ENCODE measurements around the gene SERHL2.
"Not testable (repeated sequence)": the region's sequence is repeated elsewhere in the genome, so short reads cannot be mapped to it uniquely, and the experiment has no call there.

The SERHL2 gene

GRCh38 chr22:42575996-42576574 is 22.3 kb downstream of the SERHL2 start:
- H3K27me3 ChIP-seq (ENCODE audit: control insufficient read depth, insufficient read depth, low read length); H3K9ac ChIP-seq (ENCODE audit: low read depth, low read length); H3K27ac ChIP-seq (ENCODE audit: low read depth, low read length); H3K4me3 ChIP-seq (ENCODE audit: low read depth, low read length); H3K9me3 ChIP-seq (ENCODE audit: control insufficient read depth, insufficient read depth, low read length); H3K4me1 ChIP-seq (ENCODE audit: control insufficient read depth, insufficient read depth, low read length): not testable (repeated sequence)
- peaks cover 56% of the 10 kb centered on the region for H3K36me3 ChIP-seq (ENCODE audit: control insufficient read depth, insufficient read depth, low read length)

GRCh38 chr22:42577141-42577540 is 23.4 kb downstream of the SERHL2 start:
- H3K9me3 ChIP-seq (ENCODE audit: control insufficient read depth, insufficient read depth, low read length); H3K27ac ChIP-seq (ENCODE audit: low read depth, low read length); H3K4me1 ChIP-seq (ENCODE audit: control insufficient read depth, insufficient read depth, low read length); H3K9ac ChIP-seq (ENCODE audit: low read depth, low read length); H3K4me3 ChIP-seq (ENCODE audit: low read depth, low read length); H3K27me3 ChIP-seq (ENCODE audit: control insufficient read depth, insufficient read depth, low read length): not testable (repeated sequence)
- peaks cover 52% of the 10 kb centered on the region for H3K36me3 ChIP-seq (ENCODE audit: control insufficient read depth, insufficient read depth, low read length)

DNA sequence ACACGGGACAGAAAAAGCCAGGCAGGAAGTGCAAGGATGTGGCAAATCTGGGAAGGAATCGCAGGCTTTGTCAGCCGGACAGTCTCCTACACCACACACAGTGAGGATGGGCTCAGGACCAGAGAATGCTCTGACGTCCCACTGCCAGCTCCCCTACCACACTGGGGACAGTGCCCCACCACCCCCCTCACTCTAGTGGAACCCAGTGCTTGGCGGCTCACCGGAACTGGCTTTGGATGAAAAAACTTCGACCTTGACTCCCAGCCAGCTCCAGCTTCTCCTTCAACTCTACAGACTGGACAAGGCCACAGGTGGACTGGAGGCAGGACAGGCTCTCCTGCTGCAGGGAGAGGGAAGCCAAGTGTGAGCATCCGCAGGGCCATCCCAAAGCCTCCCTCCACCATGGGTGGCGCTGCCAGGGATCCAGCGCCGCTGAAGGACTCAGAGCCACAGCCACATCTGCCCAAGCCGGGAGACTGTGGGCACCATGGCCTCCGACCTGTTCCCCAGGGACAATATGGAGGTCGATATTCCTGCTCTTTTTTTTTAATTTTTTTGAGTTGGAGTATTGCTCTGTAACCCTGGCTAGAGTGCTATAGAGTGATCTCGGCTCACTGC is 24.0 kb downstream of the SERHL2 start:
- no peak overlapping the region for H3K4me3 ChIP-seq (ENCODE audit: low read depth, low read length)
- no peak overlapping the region for H3K27ac ChIP-seq (ENCODE audit: low read depth, low read length)
- 0 out of 2 replicates have a peak, but pooled peaks cover 6% of the 10 kb centered on the region for H3K4me1 ChIP-seq (ENCODE audit: control insufficient read depth, insufficient read depth, low read length)
- H3K9ac ChIP-seq (ENCODE audit: low read depth, low read length), result no peak overlapping the region
- H3K27me3 ChIP-seq (ENCODE audit: control insufficient read depth, insufficient read depth, low read length), result no peaks in the 10 kb centered on the region
- peaks cover 47% of the 10 kb centered on the region for H3K36me3 ChIP-seq (ENCODE audit: control insufficient read depth, insufficient read depth, low read length)
- H3K9me3 ChIP-seq (ENCODE audit: control insufficient read depth, insufficient read depth, low read length), result no peaks in the 10 kb centered on the region

DNA sequence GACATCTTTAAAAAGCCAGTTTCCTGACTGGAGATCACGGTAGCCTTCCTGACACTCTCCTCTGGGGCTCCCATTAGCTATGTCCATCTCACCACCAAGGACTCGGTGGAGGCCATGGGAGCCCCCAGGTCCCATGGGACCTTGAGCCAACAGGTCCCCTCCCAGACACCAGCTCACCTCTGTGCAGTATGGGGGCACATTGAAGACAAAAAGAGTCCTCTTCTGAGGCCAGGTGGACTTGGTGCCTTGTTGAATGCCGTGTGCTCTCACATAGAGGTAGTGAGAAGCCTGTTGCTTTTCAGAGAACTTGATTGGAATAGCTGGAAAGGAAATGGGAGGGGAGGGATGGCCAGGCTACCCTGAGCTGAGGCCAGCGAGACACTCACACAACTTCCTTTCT is 26.3 kb downstream of the SERHL2 start:
- not testable (repeated sequence) for H3K27me3 ChIP-seq (ENCODE audit: control insufficient read depth, insufficient read depth, low read length); H3K9ac ChIP-seq (ENCODE audit: low read depth, low read length); H3K4me3 ChIP-seq (ENCODE audit: low read depth, low read length); H3K27ac ChIP-seq (ENCODE audit: low read depth, low read length); H3K9me3 ChIP-seq (ENCODE audit: control insufficient read depth, insufficient read depth, low read length); H3K4me1 ChIP-seq (ENCODE audit: control insufficient read depth, insufficient read depth, low read length)
- H3K36me3 ChIP-seq (ENCODE audit: control insufficient read depth, insufficient read depth, low read length), result peaks cover 51% of the 10 kb centered on the region

DNA sequence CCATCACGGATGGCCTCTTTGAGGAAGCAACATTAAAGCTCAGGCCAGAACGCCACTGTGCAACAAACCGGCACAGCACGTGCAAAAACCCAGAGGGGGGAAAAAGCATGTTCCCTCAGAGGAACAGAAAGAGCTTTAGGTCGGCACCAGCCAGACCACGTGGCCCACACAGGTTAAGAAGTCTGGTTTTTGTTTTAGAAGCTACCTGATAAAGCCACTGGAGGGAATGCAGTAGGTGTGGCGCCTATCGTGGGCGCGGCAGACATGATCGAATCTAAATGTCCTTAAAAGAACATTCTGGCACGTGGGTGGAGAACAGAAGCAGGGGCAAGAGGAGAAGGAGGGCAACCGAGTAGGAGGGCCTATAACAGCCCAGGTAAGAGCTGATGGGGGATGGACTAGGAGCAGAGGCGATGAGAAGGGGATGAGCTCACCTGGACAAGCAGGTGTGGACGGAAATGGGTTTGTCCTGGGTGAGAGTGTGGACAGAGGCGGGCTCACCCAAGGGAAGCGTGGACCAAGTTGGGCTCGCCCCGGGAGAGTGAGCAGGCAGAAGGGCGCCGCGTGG is 27.5 kb downstream of the SERHL2 start:
- H3K27me3 ChIP-seq (ENCODE audit: control insufficient read depth, insufficient read depth, low read length); H3K4me1 ChIP-seq (ENCODE audit: control insufficient read depth, insufficient read depth, low read length); H3K9me3 ChIP-seq (ENCODE audit: control insufficient read depth, insufficient read depth, low read length): not testable (repeated sequence)
- Histone ChIP-seq H3K9ac (ENCODE audit: low read depth, low read length) (peak overlapping the region; percentile 89), H3K4me3 (ENCODE audit: low read depth, low read length) (peak overlapping the region; percentile 87), H3K36me3 (ENCODE audit: control insufficient read depth, insufficient read depth, low read length) (peaks cover 64% of the 10 kb centered on the region), H3K27ac (ENCODE audit: low read depth, low read length) (peak overlapping the region; percentile 75)

DNA sequence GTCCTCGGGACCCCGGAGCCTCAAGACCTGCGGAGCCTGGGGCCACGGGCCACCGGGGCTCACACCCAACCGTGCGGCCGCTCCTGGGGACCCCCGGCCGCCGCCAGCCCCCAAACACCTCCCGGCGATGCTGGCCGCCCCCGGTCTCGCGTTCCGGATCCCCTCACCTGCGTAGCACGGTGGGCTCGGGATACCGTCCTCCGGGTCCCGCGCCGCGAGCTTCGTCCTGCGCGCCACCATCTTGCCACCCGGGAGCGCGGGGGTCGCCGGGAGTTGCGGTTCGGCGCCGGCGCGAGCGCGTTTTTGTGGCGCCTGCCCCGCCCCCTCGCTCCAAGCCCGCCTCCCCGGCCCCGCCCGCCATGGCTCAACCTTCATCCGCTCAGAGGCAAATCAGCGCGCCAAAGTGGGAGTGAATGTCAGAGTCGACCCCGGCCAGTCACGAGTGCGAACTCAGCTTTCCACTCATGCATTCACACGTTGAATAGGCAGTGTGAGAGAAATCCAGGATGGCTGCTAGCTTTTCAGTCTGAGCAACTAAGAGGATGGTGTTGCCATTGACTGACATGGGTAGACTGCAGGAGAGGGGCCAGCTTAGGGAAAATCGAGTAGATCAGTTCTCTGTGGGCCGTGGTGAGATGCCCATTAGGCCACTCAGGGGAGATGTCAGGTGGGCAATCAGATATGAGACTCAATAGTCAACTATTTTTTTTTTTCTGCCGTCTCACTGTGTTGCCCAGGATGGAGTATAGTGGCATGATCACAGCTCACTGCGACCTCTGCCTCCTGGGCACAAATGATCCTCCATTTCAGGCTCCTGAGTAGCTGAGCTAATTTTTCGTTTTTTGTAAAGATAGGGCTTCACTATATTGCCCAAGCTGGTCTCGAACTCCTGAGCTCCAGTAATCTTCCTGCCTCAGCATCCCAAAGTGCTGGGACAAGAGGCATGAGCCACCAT is 28.3 kb downstream of the SERHL2 start:
- peak overlapping the region; percentile 89 for H3K9ac ChIP-seq (ENCODE audit: low read depth, low read length)
- peak overlapping the region; percentile 75 for H3K27ac ChIP-seq (ENCODE audit: low read depth, low read length)
- H3K36me3 ChIP-seq (ENCODE audit: control insufficient read depth, insufficient read depth, low read length), result peaks cover 68% of the 10 kb centered on the region
- H3K9me3 ChIP-seq (ENCODE audit: control insufficient read depth, insufficient read depth, low read length), result no peaks in the 10 kb centered on the region
- peak overlapping the region; percentile 87 for H3K4me3 ChIP-seq (ENCODE audit: low read depth, low read length)
- H3K4me1 ChIP-seq (ENCODE audit: control insufficient read depth, insufficient read depth, low read length), result 0 out of 2 replicates have a peak, but pooled peaks cover 6% of the 10 kb centered on the region
- no peaks in the 10 kb centered on the region for H3K27me3 ChIP-seq (ENCODE audit: control insufficient read depth, insufficient read depth, low read length)

GRCh38 chr22:42582987-42583386 is 29.2 kb downstream of the SERHL2 start:
- Histone ChIP-seq H3K27ac (ENCODE audit: low read depth, low read length) (peak overlapping the region; percentile 28), H3K4me3 (ENCODE audit: low read depth, low read length) (no peak overlapping the region), H3K36me3 (ENCODE audit: control insufficient read depth, insufficient read depth, low read length) (peaks cover 70% of the 10 kb centered on the region), H3K27me3 (ENCODE audit: control insufficient read depth, insufficient read depth, low read length) (no peaks in the 10 kb centered on the region), H3K9me3 (ENCODE audit: control insufficient read depth, insufficient read depth, low read length) (no peaks in the 10 kb centered on the region), H3K4me1 (ENCODE audit: control insufficient read depth, insufficient read depth, low read length) (0 out of 2 replicates have a peak, but pooled peaks cover 6% of the 10 kb centered on the region), H3K9ac (ENCODE audit: low read depth, low read length) (no peak overlapping the region)

DNA sequence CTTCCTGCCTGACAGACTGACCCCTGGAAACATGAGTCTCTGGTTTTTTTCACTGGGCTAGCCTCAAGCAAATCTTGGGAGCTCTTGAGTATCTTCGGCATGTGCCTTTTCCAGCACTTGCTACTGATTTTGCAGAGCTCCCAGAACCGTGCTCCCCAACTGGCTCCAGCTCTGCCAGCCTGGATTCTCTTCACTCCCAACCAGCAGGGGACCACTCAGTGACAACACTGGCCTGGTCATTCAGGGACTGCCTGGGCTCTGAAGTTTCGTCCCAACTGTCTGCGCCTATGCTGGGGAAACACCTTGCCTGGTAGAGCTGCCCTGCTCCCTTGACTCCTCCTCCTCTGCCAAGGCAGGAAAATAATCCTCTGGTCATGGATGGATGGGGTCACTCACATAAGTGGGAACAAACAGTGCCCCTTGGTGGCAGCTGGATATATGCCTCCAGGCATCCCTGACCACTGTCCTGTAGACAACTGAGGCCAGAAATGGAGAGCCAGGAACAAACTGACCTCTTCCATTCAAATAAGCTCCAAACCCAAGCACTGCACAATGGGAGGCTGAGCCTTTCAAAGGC is 30.7 kb downstream of the SERHL2 start:
- Histone ChIP-seq H3K27me3 (ENCODE audit: control insufficient read depth, insufficient read depth, low read length) (no peaks in the 10 kb centered on the region), H3K9me3 (ENCODE audit: control insufficient read depth, insufficient read depth, low read length) (no peaks in the 10 kb centered on the region), H3K4me1 (ENCODE audit: control insufficient read depth, insufficient read depth, low read length) (0 out of 2 replicates have a peak, but pooled peaks cover 6% of the 10 kb centered on the region), H3K4me3 (ENCODE audit: low read depth, low read length) (no peak overlapping the region), H3K27ac (ENCODE audit: low read depth, low read length) (no peak overlapping the region), H3K36me3 (ENCODE audit: control insufficient read depth, insufficient read depth, low read length) (peaks cover 67% of the 10 kb centered on the region), H3K9ac (ENCODE audit: low read depth, low read length) (no peak overlapping the region)

DNA sequence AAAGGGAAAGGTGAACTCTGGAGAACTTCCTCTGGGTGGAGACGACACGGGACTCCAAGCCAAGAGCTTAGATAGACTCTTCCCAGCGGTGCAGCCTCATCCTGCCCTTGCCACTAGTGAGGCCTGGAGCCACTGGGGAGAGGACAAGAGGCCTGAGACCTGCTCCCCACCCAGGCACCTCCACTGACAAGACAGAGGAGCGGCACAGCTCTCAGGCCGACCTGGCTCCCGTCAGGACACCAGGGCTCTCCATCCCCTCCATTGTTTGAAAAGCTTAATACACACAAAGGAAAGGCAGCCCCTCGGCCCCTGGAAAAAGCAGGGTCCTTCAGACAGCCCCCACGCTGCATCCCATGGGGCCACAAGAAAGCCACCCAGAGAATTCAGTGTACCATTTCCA is 31.3 kb downstream of the SERHL2 start:
- Histone ChIP-seq H3K36me3 (ENCODE audit: control insufficient read depth, insufficient read depth, low read length) (peaks cover 67% of the 10 kb centered on the region), H3K27me3 (ENCODE audit: control insufficient read depth, insufficient read depth, low read length) (no peaks in the 10 kb centered on the region), H3K4me1 (ENCODE audit: control insufficient read depth, insufficient read depth, low read length) (0 out of 2 replicates have a peak, but pooled peaks cover 6% of the 10 kb centered on the region), H3K4me3 (ENCODE audit: low read depth, low read length) (no peak overlapping the region), H3K9me3 (ENCODE audit: control insufficient read depth, insufficient read depth, low read length) (no peaks in the 10 kb centered on the region), H3K27ac (ENCODE audit: low read depth, low read length) (no peak overlapping the region), H3K9ac (ENCODE audit: low read depth, low read length) (no peak overlapping the region)

DNA sequence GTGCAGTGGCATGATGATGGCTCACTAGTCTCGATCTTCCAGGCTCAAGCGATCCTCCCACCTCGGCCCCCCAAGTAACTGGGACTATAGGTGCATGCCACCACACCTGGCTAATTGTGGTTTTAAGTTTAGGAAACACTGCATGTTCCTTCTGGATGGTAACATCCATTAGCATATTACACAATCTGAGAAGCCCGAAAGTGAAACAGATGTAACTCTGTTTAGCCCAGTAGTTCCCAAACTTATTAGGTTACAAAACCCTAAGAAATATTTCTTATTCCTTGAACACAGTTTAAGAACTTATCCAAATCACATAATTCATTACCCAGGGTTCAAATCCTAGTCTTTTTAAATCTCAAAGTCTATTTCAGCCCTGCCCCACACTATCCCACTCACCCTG is 32.6 kb downstream of the SERHL2 start:
- Histone ChIP-seq H3K9me3 (ENCODE audit: control insufficient read depth, insufficient read depth, low read length) (no peaks in the 10 kb centered on the region), H3K9ac (ENCODE audit: low read depth, low read length) (no peak overlapping the region), H3K27me3 (ENCODE audit: control insufficient read depth, insufficient read depth, low read length) (no peaks in the 10 kb centered on the region), H3K4me3 (ENCODE audit: low read depth, low read length) (no peak overlapping the region), H3K27ac (ENCODE audit: low read depth, low read length) (no peak overlapping the region), H3K4me1 (ENCODE audit: control insufficient read depth, insufficient read depth, low read length) (0 out of 2 replicates have a peak, but pooled peaks cover 6% of the 10 kb centered on the region), H3K36me3 (ENCODE audit: control insufficient read depth, insufficient read depth, low read length) (peaks cover 76% of the 10 kb centered on the region)

Measured in HUES48 (cell line).